Myocyte (in vitro differentiated cells): ENCODE measurements around the gene CALN1. TPM values are rescaled to one million over a fixed set of nuclear protein-coding genes. Genes with fewer than 3 reads are reported as not detected.
A peak's percentile ranks its signal among the peaks of the same experiment; 100 is the strongest.

Source experiments
- DNase-seq: peaks from one replicate; pipeline ENCODE4 v3.0.0-alpha.2; 2012; ENCODE audit warnings: low read depth
- total RNA-seq: library from RNA; depleted of rRNA; stranded (reverse); fragments of >200 nt; gene quantifications from 2 replicates; pipeline ENCODE4 v1.2.3, GENCODE V29; 2014

The CALN1 gene
- total RNA-seq, 1 donor from 2014 or later, result not detected

DNA sequence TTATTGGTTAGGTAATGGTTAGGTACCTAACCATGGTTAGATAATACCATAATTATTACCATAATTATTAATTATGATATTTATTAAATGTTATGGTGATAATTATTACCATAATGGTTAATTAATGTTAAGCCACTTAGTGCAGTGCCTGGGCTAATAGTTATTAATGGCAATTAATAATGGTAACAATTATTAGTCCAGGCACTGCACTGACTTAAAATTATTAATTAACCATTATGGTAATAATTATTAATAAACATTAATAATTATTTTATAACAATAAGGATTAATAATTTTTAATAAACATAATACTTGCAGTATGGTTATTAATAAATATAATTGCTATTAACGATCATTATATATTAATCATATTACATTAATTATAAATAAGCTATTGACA lies 604.0 kb downstream of the CALN1 start:
- DNase-seq, result no peak

DNA sequence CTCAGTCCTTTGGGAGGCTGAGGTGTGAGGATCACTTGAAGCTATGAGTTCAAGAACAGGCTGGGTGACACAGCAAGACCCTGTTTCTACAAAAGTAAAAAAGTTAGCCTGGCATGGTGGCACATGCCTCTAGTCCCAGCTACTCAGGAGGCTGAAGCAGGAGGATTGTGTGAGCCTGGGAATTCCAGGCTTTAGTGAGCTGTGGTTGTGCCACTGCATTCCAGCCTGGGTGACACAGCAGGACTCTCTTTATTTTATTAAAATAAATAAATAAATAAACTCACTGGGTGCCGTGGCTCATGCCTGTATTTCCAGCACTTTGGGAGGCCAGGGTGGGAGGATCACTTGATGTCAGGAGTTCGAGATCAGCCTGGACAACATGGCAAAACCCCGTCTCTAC lies 607.9 kb downstream of the CALN1 start:
- DNase-seq, result no peak

DNA sequence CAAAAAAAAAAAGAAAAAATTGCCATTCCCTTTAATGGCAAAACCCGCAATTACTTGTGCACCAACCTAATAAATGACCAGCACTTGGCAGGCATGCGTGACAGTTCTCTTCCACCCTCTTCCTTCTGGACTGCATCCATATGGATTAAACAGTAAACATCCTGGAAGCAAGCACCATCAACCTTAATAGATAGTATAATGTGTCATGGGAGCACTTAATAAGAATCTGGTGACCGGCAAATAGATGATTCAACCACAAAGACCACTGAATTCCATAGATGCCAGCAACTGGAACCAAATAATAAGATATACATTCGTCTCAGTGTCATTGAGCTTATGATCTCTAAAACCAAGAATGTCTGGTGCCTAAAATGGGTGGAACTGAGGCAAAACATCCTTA lies 610.2 kb downstream of the CALN1 start:
- DNase-seq, result no peak

DNA sequence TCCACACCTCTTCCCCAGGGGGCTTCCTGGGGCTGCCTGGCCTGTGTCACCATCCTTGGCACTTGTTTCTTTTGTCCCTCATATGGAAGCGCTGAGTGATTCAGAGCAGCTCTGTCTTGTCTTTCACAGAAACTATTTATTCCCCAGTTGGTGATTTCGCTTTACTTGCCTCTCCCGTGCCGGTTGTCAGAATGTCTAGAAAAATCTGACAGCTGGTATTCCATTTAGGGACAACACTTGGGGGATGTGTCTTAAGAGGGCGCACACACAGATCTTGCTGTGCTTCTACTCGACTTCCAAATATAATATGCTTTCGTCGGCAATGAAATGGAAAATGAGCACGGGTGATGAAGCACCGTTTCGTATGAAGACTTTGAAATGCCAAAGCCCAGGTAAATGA lies 611.8 kb downstream of the CALN1 start:
- no peak for DNase-seq

DNA sequence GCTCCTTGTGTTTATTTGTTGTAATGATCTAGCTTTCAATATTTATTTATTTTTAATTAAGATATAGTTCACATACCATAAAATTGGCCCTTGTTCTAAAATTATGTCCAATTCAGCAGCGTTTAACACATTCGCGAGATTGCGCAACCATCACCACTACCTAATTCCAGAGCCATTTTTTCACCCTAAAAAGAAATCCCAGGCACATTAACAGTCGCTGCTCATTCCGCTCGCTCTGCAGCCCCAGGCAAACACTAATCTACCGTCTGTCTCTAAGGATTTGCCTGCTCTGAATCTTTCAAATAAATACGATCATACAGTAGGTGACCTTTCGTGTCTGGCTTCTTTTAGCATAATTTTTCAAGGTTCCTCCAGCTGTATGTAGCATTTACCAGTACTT lies 616.7 kb downstream of the CALN1 start:
- DNase-seq, result no peak

DNA sequence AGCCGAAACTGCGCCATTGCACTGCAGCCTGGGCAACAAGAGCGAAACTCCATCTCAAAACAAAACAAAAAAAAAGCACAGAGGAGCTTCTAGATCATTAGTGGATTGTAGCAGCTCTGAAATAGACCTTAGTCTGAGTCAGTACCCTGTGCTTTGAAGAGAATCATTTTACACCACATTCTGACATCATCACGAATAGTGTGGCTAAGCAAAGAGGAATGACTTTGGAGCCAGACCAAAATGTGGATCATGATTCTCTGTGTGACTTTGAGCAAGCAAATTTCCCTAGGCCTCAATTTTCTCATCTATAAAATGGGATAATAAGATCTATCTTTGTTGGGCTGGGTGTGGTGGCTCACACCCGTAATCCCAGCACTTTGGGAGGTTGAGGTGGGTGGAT lies 618.9 kb downstream of the CALN1 start:
- peak; percentile 8 for DNase-seq

DNA sequence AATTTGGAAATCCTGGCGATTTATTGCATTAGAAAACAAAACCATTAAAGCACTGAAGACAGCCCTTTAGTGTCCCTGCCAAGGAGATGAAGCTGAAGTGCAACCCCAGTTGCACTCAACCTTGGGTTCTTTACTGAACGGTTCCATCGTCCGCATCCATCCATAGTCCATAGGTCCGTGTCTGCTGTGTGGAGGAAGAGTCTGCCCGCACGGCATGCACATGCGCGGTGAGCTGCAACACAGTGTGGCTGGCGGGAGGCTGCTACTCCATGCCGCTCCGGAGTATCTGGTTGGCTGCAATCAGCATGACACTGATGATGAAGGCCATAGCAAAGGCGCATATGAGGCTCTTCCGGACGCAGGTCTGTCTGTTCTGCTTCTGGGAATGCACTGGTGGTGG lies 624.6 kb downstream of the CALN1 start:
- peak; percentile 2 for DNase-seq

DNA sequence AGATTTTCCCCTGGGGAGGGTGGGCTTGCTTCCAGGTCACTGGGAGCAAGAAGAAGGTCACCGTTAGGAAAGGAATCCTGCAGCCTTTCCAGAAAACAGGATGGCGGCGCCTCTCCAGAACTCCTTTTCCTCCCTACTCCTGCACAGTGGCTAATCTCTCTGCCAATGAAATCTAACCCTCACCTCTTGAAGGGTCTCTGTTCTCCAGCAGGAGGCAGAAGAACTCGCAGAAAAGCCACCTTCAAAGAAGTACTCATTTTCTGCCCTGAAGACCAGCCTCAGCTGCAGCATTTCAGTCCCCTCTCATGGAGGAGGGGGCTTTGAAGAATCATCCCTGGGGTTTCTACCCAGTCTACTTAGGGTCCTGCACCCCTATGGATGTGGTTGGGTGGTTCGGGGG lies 626.9 kb downstream of the CALN1 start:
- DNase-seq, result no peak

DNA sequence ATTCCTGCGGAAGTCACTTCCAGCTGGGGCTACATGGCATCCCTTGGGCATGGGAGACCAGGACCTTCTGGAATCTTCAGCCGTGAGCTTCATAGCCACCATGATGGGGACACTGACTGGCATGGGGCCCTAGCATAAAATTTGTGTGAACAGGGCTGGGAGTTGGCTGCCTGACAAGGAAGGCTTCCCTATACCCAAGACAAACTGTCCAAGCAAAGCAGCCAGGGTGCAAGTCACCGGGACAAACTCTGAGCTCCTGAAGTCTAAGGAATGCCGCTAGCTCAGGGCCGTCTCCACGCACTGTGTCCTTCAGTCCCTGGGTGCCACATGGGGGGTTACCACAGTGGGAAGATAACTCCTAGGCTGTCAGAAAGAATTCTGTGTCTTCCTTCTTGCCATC lies 627.4 kb downstream of the CALN1 start:
- no peak for DNase-seq

DNA sequence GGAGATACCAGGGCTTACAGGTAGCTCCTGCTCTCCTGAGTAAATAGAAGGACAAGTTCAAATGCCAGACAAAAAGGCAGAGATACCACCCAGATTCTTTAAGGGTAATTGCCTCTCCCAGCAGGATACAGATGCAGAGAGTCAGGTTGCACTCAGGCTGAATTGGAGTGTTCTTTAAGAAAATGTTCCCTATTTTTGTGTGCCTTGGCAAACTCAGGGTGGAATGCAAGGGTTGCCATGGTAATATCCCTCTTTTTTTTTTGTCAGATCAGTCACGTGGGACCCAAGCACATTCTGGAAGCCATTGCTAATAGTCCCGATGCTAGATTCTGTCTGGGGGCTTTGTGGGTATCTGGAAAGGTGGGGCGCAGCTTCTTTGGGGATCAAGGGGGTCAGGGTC lies 628.0 kb downstream of the CALN1 start:
- no peak for DNase-seq

DNA sequence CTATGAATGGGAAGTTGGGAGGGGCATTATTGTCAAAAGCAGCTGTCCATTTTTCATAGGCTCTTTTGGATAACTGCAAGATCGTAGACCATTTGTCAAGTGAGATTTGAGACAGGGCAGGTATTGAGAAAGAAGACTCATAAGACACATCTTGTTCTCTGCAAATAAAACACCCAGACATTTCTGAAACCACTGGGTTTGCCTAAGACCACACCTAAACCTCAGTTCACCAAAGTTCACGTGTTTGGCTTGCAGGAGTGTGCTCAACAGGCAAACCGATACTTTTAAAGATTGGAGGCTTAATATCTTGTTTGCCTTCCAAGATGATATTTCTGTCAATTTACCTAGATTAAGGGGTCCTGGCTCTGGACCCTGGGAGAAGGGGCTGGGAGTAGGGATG lies 628.4 kb downstream of the CALN1 start:
- DNase-seq, result no peak

DNA sequence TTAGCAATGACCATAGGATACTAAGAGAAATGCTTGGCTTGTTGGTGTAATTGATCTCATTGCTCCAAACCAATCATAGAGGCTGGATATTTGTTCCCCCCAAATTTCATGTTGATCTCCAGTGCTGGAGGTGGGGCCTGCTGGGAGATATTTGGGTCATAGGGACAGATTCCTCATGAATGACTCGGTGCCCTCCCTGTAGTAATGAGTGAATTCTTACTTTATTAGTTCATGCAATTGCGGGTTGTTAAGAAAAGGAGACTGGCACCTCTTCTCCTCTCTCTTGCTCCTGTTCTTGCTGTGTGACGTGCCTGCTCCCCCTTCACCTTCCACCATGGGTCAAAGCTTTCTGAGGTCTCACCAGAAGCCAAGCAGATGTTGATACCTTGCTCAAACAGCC lies 630.1 kb downstream of the CALN1 start:
- DNase-seq, result no peak

DNA sequence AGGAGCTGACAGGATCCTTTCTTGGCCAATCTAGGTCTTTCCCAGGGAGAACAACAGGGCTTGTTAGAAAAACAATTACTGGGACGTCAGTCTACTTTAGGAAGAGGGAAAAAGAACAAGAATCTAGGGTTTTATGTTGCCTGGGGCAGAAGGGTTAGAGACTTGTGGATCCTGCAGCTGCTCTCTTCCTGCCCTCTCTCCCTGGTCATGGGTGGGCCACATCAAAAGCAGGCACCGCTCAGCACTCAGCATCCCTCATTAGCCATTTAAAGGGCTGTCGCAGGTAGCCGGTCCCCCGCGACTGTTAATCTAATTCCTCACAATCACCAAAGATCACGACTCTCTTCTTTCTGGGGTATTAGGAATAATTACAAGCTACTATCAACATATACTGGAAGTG lies 631.9 kb downstream of the CALN1 start:
- DNase-seq, result no peak

DNA sequence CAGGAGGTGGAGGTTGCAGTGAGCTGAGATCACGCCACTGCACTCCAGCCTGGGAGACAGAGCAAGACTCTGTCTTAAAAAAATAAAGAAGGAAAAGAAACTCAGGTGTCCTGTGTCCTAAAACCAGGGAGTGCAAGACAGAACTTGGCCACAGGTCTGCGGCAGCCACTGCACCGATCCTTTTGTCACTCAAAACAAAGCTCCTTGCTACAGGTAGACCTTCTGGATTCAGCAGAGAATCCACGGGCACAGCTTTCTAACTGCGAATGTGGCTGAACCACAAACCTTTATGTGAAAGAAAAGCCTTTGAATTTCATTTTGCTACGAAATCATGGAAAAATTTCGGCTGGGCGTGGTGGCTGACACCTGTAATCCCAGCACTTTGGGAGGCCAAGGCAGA lies 634.9 kb downstream of the CALN1 start:
- DNase-seq, result no peak

DNA sequence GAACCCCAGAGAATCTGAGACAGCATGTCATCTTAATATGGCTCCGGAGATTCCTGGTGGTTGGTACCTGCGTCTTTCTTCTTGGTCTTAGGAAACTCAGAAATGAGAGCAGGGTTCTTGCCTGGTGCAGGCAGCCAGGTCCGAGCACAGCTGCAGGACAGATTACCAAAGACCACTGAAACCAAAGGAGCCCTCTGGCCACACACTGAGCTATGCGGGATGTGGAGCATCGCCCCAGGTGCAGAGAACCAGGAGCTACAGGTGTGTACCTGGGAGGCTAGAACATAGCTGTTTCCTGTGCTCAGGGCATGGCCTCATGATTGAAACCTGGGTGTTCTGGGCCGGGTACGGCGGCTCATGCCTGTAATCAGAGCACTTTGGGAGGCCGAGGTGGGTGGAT lies 635.4 kb downstream of the CALN1 start:
- DNase-seq, result no peak

DNA sequence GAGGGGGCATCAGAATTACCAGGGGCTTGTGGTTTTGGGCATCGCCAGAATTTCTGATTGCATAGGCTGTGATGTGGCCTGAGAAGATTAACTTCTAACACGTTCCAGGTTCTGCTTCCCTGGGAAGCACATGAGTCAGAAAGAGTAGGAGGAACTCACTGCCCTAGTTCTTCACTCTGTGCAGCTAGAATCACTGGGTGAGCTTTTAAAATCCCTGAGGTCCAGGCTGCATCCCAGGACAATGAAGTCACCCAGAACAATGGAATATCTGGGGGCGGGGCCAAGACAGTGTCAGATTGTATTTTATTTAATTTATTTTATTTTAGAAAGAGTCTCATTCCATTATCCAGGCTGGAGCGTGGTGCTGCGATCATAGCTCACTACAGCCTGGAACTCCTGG lies 636.5 kb downstream of the CALN1 start:
- no peak for DNase-seq

DNA sequence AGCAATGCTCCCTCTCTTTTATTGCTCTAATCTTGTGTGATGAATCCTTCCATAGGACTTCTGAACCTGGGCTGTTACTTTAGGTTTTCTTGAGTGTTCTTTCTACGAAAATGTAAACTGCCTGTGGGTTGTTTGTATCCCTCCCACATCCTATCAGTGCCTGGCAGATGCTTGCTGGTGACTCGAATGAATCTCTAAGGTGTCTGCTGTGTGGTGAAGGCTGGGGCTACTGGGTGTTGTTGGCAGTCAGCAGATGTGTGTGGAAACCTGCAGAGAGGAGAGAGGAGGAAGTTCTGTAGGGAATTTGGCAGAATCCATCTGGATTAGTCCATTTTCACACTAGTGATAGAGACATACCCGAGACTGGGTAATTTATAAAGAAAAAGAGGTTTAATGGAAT lies 639.4 kb downstream of the CALN1 start:
- no peak for DNase-seq

DNA sequence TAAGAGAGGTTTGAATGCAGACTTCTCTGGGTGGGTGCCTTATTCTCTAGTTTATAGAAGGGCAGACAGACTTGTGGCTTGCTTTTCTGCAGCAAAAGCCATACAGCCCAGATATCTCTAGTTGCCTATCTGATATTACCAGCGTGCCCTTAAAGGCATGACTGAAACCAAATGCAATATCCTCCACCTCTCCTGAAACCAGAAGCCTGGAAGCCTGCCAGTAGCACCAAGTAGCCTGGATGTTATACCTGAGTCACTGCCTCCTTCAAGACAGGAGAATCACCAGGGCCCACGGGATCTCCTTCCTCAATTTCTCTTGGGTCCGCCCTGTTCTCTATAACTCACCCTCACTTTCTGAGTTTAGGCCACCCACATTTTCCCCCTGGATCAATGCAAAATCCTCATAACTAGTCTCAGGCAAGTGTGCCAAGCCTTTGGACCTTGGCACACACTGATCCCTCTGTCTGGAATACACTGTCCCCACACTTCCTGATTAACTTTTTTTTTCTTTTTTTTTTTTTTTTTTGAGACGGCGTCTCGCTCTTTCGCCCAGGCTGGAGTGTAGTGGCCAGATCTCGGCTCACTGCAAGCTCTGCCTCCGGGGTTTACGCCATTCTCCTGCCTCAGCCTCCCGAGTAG lies 641.8 kb downstream of the CALN1 start:
- DNase-seq, result no peak

DNA sequence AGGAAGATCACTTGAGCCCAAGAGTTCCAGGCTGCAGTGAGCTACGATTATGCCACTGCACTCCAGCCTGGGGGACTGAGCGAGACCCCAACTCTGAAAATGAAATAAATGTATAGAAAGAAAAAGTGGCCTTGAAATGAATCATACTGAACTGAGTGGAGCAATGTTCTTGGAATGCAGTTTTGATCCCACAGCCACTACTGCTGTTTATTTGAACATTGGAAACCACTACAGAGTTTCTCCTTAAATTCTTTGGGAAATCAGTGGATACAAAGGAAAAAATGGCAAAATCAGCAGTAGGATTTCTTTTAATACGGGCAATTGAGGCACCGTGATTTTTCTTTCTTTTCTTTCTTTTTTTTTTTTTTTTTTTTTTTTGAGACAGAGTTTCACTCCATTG lies 642.8 kb downstream of the CALN1 start:
- DNase-seq, result no peak

DNA sequence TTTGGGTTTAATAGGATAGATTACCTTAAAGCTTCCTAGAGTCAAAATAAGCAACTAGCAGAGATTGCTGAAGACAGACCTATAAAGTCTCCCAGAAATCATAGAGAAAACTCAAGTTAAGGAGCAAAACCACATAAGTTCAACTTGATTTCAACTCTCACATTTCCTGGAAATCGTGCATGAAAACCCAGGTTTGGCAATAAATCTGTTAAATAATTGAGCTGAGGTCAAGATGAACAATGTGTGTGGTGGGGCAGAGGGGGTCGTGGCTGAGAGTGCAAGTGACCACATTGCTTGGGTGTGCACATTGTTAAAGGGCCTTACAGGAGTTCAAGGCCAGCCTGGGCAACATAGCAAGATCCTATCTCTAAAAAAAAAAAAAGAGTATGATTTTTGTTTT lies 643.7 kb downstream of the CALN1 start:
- DNase-seq, result no peak

DNA sequence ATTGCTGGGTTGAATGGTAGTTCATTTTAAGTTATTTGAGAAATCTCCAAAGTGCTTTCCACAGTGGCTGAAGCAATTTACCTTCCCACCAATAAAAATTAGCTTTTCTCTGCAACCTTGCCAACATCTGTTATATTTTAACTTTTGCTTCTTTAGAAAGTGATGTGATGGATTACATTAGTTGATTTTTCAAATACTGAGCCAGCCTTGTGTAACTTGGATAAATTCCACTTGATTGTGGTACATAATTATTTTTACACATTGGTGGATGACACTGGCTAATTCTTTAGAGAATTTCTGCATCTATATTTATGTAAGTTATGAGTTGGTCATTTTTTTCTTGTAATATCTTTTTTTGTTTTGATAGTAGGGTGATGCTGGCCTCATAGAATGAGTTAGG lies 646.1 kb downstream of the CALN1 start:
- DNase-seq, result no peak

DNA sequence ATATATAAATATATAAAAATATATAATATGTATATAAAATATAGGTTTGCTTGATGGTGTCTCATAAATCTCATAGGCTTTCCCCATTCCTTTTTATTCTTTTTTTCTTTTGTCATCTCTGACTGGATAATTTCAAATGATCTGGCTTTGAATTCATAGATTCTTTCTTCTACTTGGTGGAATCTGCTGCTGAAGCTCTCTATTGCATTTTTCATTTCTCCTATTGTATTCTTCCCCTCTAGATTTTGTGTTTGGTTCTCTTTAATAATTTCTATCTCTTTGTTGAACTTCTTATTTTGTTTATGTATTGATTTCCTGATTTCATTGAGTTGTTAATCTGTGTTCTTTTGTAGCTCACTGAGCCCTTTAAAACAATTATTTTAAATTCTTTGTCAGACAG lies 650.8 kb downstream of the CALN1 start:
- no peak for DNase-seq

DNA sequence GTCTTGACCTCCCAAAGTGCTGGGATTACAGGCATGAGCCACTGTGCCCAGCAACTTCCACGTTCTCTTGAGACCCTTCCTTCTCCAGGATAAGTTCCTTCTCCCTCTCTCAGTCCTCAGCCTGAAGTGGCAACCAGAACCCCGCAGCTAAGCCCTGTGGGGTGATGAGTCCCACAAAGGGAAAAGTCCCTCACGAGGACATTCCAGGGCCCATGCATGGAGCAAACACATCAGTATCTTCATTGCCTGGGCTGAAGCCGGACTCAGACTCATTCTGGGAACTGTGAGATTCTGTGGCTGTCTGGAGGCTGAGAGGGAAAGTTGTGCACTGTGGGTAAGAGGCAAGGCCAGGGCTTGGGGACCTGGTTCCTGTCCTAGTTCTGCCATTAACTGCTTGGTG lies 657.3 kb downstream of the CALN1 start:
- DNase-seq, result no peak
